GM21737 (cell line): ENCODE measurements around the gene ALK.

Experiments used
- ATAC-seq: cut with Tn5 transposase; IDR thresholded peaks from one replicate; pipeline ENCODE4 v1.9.1; 2021; ENCODE audit warnings: mild to moderate bottlenecking, moderate library complexity; ENCODE audit not compliant: unreplicated experiment

ALK gene

DNA sequence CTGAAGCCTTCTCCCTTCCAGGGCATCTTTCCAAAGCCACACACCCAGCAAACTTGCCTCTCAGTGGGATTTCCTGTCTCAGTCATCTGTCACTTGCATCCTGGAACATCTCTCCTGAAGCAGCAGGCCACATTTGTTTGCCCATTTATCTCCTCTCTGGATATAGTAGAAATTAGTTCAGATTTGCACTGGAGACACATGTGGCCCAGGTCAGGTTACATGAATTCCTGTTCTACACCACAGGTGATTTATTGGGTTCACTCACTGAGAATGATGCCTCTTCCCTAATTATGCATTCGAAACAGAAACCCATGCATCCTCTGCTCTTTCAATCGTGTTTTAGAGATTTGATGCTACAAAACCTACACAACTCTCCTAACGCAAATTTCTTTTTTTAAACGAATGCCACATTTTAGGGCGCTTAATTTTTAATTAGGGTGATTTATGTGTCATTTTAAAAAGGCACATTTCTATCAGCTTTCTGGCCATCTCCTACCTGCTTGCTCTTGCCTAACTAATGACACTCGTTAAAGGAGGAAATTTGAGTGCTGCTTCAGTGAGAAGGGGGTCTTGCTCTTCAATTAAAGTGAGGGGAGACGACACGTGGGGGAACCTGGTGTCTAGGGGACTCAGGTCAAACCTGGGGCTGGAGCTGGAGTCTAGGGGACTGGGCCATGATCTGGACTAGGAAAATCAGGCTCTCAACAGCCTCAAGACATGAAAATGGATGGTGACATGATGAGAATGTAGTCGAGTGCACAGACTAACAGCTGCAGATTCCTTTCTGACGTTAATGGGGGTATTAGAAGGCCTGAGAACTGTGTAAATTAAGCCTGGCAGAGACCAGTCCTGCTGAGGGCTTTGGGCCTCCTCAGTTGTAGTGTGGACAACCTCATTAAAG is 584.8 kb downstream of the ALK start:
- no peak for ATAC-seq

DNA sequence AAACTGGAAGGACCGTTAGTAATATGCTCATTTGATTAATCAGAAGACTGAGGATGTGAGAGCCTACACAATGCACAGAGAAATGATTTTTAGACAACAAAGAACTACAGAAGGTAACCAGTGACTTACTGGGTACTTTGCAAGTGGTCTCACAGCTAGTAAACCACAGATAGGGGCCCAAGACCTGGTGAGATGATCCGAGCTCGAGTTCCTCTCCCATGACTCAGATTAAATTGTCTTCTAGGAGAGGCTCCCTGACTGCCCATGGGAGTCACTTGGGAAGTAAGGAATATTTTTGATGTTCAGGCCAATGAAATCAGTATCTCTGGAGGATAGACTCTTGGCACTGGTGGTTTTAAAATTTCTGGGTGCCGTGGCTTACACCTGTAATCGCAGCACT is 586.0 kb downstream of the ALK start:
- ATAC-seq: no peak

DNA sequence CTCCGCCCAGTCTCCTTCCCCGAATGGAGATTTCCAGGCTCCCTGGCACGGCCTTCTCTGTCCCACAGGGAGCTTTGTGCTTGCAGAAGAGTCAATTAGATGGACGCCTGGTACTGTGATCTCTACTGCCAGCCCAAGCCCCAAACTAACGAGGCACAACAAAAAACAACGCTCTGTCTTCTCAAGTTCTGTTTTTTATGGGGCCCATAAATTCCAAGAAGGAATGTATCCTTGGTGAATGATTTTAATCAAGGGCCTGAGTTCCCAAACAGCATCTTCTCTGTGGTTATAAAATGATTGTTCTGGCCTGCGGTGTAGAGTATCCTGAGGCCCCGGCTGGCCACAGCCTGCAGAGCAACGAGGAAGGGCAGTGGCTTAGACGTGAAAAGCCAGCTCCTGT is 586.7 kb downstream of the ALK start:
- no peak for ATAC-seq

DNA sequence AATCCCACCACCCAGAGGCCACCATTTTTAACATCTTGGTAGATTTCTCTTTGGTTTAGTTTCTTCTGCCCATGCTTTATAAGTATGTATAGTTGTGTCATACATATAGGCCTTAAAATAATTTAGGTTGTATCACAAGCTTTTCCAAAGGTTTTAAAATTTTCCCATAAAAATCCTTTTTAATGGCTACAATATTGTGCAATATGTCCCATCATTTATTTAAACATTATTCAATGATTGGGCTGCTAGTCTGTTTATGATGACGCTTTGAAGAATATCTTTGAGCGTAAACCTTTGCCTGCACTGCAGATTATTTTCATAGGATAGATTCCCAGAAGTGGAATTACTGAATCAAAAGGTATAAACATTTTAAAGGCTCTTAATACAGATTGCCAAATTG is 588.8 kb downstream of the ALK start:
- ATAC-seq: no peak

- ATAC-seq: no peak
Observed at GRCh38 chr2:29329899-29330298, 591.5 kb downstream of the ALK start.

GRCh38 chr2:29326926-29327325 is 594.5 kb downstream of the ALK start:
- no peak for ATAC-seq

DNA sequence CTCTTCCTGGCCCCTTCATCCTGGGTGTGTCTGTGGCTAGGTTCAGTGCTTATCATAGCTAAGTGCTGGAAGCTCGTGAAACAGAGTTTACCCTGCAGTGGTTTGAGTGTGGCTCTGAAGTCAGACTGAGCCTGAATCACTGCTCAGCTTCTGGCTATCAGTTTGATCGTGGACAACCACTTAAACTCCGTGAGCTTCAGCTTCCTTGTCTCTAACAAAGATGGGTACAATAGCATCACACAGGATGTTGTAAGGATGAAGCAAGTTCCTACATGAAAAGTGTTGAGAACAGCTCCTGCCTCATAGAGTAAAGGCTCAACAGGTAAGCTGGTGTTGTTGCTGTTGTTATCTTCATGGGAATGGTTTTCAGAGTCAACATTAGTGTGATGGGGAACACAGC is 595.8 kb downstream of the ALK start:
- ATAC-seq: no peak

DNA sequence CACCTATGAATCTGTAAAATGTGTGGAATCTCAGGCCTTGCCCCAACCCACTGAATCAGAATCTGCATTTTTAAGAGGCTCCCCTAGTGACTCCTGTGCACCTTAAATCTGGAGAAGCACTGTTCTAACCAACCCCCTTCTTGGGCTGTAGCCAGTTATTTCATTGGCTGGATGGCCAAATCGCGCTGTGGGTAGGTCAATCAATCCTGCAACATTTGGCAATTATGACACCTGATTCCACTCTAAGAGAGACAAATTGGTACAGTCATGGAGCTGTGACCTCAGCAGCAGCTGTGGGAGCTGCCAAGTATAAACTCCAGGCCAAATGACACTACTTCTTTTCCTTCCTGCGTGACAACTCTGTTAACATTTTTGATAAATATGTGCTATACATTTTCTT is 597.4 kb downstream of the ALK start:
- no peak for ATAC-seq

- no peak for ATAC-seq
Observed at GRCh38 chr2:29323301-29323700, 598.1 kb downstream of the ALK start.

GRCh38 chr2:29322011-29322410 is 599.4 kb downstream of the ALK start:
- ATAC-seq: no peak

- ATAC-seq: no peak
Observed at GRCh38 chr2:29317801-29318485, 603.4 kb downstream of the ALK start.

DNA sequence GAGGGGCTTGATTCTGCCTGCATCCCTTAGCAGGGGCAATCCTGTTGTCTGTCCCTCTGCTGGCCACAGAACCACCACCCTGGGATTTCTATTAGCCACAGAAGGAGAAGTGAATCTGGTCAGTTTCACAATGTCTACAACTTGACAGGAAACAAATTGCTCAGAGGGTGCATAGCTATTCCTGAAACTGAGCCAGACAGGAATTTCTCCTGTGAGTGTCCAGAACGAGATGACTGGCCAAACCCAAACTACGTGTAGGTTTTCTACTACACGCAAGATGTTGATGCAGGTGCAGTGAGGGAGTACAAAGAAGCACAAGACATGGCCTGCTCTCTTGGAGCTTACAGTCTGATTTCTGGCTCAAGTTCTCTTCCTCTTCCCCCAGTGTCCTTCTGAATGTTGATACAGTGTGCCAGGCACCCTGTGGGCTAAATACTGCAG is 604.3 kb downstream of the ALK start:
- peak; percentile 50 for ATAC-seq

- ATAC-seq: peak; percentile 62
Observed at GRCh38 chr2:29314816-29315571, 606.4 kb downstream of the ALK start.

- ATAC-seq: no peak
Observed at GRCh38 chr2:29311458-29311857, 609.9 kb downstream of the ALK start.

- no peak for ATAC-seq
Observed at GRCh38 chr2:29310650-29311348, 610.6 kb downstream of the ALK start.

- ATAC-seq: no peak
Observed at GRCh38 chr2:29309090-29310029, 612.0 kb downstream of the ALK start.

GRCh38 chr2:29308366-29308765 is 613.0 kb downstream of the ALK start:
- ATAC-seq: no peak

DNA sequence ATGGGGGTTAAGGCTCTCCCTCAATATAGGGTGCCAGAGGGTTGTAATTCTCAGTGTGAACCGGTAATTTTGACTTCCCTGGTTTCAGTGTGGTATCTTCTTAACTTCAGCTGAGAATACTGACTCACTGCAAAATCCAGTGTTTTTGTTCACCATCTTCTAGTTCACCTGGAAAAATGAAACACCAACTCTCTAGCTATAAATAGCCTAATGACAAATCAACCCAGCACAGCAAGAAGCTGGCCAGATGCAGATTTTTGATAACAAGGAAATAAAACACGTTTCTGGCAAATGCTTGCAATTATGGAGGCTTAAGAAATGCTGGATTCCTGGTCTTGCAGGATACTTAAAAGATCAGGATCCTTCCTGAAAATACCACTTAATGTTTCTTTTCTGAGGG is 613.9 kb downstream of the ALK start:
- no peak for ATAC-seq

DNA sequence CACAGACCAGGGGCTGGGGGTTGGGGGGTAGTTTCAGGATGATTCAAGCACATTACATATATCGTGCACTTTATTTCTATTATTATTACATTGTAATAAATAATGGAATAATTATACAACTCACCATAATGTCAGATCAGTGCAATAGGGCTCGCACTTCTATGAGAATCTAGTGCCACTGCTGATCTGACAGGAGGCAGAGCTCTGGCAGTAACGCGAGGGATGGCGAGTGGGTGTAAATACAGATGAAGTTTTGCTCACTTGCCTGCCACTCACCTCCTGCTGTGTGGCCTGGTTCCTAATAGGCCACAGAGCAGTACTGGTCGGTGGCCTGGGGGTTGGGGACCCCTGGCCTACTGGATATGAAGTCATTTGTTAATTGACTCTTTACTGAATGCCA is 615.6 kb downstream of the ALK start:
- no peak for ATAC-seq
